SKM-1 (cell line): ENCODE data around the gene PAX7.
"Not testable (repeated sequence)": the region's sequence is repeated elsewhere in the genome, so short reads cannot be mapped to it uniquely, and the experiment has no call there.

Source experiments
- DNase-seq: peaks from one replicate; lab custom pipeline; 2025; ENCODE audit not compliant: unreplicated experiment; lab: John Stamatoyannopoulos, UW

The PAX7 gene

GRCh38 chr1:18750600-18750999, 120.0 kb downstream of the PAX7 start:
- no peak for DNase-seq

- no peak for DNase-seq
These were observed 120.8 kb downstream of the PAX7 start for GRCh38 chr1:18751425-18751824.

- no peak for DNase-seq
These were observed 121.8 kb downstream of the PAX7 start for GRCh38 chr1:18752409-18752808.

GRCh38 chr1:18760156-18760555, 129.5 kb downstream of the PAX7 start:
- no peak for DNase-seq

GRCh38 chr1:18761948-18762840, 131.5 kb downstream of the PAX7 start:
- no peak for DNase-seq

GRCh38 chr1:18764362-18764761, 133.7 kb downstream of the PAX7 start:
- no peak for DNase-seq

- DNase-seq, result no peak
These were observed 135.1 kb downstream of the PAX7 start for GRCh38 chr1:18765725-18766124.

GRCh38 chr1:18766328-18766727, 135.7 kb downstream of the PAX7 start:
- DNase-seq, result no peak

- DNase-seq, result not testable (repeated sequence)
These were observed 136.9 kb downstream of the PAX7 start for GRCh38 chr1:18767576-18767975.

- no peak for DNase-seq
These were observed 137.4 kb downstream of the PAX7 start for GRCh38 chr1:18768086-18768485.

- no peak for DNase-seq
These were observed 138.5 kb downstream of the PAX7 start for GRCh38 chr1:18769140-18769539.

GRCh38 chr1:18770799-18771198, 140.2 kb downstream of the PAX7 start:
- no peak for DNase-seq

- DNase-seq, result no peak
These were observed 143.1 kb downstream of the PAX7 start for GRCh38 chr1:18773753-18774152.

GRCh38 chr1:18775341-18775740, 144.7 kb downstream of the PAX7 start:
- DNase-seq, result no peak

- DNase-seq, result no peak
These were observed 146.1 kb downstream of the PAX7 start for GRCh38 chr1:18776777-18777176.

GRCh38 chr1:18778437-18778836, 147.8 kb downstream of the PAX7 start:
- no peak for DNase-seq

- DNase-seq, result no peak
These were observed 150.4 kb downstream of the PAX7 start for GRCh38 chr1:18781031-18781430.

GRCh38 chr1:18783705-18784481, 153.2 kb downstream of the PAX7 start:
- no peak for DNase-seq

GRCh38 chr1:18784482-18784831, 153.8 kb downstream of the PAX7 start:
- no peak for DNase-seq

GRCh38 chr1:18786149-18786548, 155.5 kb downstream of the PAX7 start:
- DNase-seq, result no peak

- no peak for DNase-seq
These were observed 157.3 kb downstream of the PAX7 start for GRCh38 chr1:18787825-18788385.

GRCh38 chr1:18789246-18789645, 158.6 kb downstream of the PAX7 start:
- no peak for DNase-seq
